ENCODE data around the gene GLB1L2.

Gene GLB1L2

DNA sequence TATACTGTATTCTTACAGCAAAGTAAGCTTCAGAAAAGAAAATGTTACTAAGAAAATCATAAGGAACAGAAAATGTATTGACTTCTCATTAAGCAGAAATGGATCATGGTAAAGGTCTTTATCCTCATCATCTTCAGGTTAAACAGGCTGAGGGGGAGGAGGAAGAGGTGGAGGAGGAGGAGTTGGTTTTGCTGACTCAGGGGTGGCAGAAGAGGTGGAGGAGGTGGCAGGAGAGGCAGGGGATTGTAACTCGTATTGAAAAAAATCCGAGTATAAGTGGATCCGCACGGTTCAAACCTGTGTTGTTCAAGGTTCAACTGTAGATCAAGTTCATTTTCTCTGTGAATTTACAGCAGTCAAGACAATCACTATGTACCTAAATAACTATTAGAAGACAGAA, 42.6 kb upstream of the GLB1L2 start:
- H3K4me3 ChIP-seq (replicated peaks in 1 of 2; ENCODE audit: low read depth in 2 of 2, low read length in 2 of 2), result no peak overlapping the region
- TF ChIP-seq, protein P1, sequence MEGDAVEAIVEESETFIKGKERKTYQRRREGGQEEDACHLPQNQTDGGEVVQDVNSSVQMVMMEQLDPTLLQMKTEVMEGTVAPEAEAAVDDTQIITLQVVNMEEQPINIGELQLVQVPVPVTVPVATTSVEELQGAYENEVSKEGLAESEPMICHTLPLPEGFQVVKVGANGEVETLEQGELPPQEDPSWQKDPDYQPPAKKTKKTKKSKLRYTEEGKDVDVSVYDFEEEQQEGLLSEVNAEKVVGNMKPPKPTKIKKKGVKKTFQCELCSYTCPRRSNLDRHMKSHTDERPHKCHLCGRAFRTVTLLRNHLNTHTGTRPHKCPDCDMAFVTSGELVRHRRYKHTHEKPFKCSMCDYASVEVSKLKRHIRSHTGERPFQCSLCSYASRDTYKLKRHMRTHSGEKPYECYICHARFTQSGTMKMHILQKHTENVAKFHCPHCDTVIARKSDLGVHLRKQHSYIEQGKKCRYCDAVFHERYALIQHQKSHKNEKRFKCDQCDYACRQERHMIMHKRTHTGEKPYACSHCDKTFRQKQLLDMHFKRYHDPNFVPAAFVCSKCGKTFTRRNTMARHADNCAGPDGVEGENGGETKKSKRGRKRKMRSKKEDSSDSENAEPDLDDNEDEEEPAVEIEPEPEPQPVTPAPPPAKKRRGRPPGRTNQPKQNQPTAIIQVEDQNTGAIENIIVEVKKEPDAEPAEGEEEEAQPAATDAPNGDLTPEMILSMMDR (IDR thresholded peaks at IDR 0.05; ENCODE audit: low read depth, low read length), result no peak
- DNase-seq (ENCODE audit: low read depth in 2 of 2), result no peak

DNA sequence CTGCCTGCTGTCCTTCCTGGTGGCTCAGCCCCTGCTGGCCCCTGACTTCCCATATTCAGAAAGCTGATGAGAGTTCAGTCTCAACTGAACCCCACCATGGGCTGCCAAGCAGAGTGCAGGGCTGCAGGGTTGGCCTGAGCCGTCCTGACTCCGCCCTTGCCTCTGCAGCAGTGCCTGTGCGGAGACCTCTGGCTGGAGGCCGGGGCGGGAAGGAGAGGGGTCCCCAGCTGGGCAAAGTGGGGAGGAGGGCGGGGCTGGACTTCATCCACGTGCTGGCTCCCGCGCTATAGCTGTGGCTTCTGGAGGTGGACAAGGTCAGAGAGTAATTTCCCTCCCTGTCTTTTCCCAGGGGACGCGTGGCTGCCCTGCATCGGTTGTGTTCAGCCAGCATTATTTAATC, 42.0 kb upstream of the GLB1L2 start:
- H3K4me3 ChIP-seq (replicated peaks in 1 of 2; ENCODE audit: low read depth in 2 of 2, low read length in 2 of 2), result no peak overlapping the region
- no peak for DNase-seq (ENCODE audit: low read depth in 2 of 2)
- TF ChIP-seq, protein P1 (IDR thresholded peaks at IDR 0.05; ENCODE audit: low read depth, low read length), result no peak

DNA sequence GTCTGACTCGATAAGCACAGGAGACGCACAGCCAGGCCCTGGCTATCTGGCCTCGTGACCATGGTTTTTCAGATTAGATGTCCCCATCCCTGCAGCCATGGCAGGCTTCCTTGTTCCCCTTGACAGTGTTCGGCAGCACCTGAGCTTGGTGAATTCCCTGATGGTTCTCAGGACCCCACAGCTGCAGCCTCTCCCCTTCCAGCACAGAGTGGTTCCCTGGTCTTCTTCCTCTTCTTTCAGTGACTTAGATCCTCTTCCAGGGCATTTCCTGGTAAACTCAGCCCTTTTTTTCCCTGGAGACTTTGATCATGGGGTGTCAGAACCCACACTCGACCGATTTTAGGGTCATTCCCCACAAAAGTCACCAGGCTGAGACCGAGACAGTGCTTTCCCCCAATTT, 41.1 kb upstream of the GLB1L2 start:
- TF ChIP-seq, protein P1 (IDR thresholded peaks at IDR 0.05; ENCODE audit: low read depth, low read length), result no peak
- no peak overlapping the region for H3K4me3 ChIP-seq (replicated peaks in 1 of 2; ENCODE audit: low read depth in 2 of 2, low read length in 2 of 2)
- no peak for DNase-seq (ENCODE audit: low read depth in 2 of 2)

DNA sequence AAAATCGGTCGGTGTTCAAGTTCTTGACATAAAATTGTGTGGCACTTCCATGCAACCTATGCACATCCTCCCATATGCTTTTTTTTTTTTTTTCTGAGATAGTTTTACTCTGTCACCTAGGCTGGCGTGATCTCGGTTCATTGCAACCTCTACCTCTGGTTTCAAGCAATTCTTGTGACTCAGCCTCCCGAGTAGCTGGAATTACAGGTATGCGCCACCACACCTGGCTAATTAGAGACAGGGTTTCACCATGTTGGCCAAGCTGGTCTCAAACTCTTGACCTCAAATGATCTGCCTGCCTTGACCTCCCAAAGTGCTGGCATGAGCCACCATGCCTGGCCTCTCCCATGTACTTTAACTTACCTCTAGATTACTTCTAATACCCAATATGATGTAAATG, 40.6 kb upstream of the GLB1L2 start:
- DNase-seq (ENCODE audit: low read depth in 2 of 2), result no peak
- TF ChIP-seq, protein P1 (IDR thresholded peaks at IDR 0.05; ENCODE audit: low read depth, low read length), result no peak
- no peak overlapping the region for H3K4me3 ChIP-seq (replicated peaks in 1 of 2; ENCODE audit: low read depth in 2 of 2, low read length in 2 of 2)

DNA sequence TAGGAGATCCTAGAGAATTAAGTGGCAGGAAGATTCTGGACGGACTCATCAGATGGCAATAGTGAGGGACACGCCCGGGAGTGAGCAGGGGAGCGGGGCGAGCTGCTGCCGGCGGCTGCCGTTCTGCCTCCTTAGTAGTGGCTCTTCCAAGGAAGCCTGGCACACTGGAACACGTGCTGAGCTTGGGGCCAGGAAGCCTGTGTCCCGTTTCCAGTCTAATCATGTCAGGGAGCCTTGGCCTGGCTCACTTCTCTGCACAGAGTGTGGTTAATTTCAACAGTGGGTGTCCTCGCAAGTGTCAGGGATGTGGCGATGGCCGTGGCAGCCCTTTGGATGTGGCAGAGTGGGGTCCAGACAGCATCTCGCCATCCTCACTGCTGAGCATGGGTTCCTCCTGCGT, 39.1 kb upstream of the GLB1L2 start:
- H3K4me3 ChIP-seq (replicated peaks in 1 of 2; ENCODE audit: low read depth in 2 of 2, low read length in 2 of 2), result no peak overlapping the region
- TF ChIP-seq, protein P1 (IDR thresholded peaks at IDR 0.05; ENCODE audit: low read depth, low read length), result no peak
- DNase-seq (ENCODE audit: low read depth in 2 of 2), result no peak

DNA sequence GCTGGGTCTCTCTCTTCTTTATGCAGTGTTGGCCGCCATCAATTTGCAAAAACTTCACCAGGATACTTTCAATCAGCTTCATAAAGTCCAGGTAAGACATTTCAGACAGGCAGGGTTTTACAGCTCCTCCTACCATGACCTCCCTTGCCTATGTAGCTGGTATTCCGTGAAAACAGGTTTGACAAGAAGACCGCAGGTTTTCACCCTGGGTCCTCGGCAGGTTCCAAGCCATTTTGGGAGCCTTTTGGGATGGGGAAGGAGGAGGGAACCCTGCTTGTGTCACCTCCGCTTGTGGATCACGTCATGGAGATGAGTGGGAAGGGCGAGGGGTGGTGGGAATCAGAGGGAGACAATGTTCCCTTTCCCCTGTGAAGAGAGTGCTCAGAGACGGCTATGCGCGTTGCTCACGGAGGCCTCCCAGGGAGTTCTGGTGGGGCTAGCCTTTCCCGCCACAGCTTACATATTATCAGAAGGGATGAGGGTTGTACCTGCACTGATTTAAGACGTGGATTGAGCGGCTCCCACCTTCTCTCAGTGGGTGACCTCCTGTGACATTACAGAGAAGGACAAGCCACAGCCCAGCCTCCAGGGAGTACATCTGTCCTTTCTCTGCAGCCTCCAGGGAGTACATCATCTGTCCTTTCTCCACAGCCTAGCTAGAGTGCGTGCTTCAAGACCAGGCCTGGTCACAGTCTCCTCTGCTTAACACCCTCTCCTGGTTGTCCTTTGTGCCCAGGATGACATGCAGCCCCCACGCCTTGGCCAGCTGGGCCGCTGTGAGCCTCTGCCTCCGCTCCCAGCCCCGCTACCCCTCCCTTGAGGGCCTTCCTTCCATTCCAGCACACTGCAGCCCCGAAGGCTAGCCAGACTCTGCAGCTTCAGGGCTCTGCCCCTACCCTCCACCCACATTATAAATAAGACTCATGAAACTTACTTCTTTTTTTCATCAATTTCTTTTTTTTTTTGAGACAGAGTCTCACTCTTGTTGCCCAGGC, 38.4 kb upstream of the GLB1L2 start:
- DNase-seq (ENCODE audit: low read depth in 2 of 2), result no peak
- H3K4me3 ChIP-seq (replicated peaks in 1 of 2; ENCODE audit: low read depth in 2 of 2, low read length in 2 of 2), result no peak overlapping the region
- TF ChIP-seq, protein P1 (IDR thresholded peaks at IDR 0.05; ENCODE audit: low read depth, low read length), result no peak

Measured in cardiac fibroblast (primary cell).